Panc1 (cell line): Measurements from ENCODE around the gene SHB. TPM values are rescaled to one million over a fixed set of nuclear protein-coding genes. Genes with fewer than 3 reads are reported as not detected.

ENCODE experiments used
- ATAC-seq: fragments of 200-7000 bp; cut with Tn5 transposase; 2 replicates; pipeline ENCODE4 v1.9.1; 2020; ENCODE audit warnings: mild to moderate bottlenecking, moderate library complexity
- BruUV-seq: library from RNA; stranded (reverse); fragments of 400-500 nt; replicated peaks from 2 replicates; lab custom pipeline; 2021; lab: Mats Ljungman, UMichigan
- CTCF ChIA-PET: fragments of 300-600 bp; sonication (Branson Sonifier 250); formaldehyde crosslinking; loops from one replicate; lab custom pipeline; 2022; ENCODE audit warnings: antibody characterized with exemption; lab: Charles Lee
- POLR2A ChIA-PET: fragments of 300-600 bp; sonication (Branson Sonifier 250); formaldehyde crosslinking; loops from one replicate; lab custom pipeline; 2022; ENCODE audit warnings: antibody characterized with exemption; lab: Charles Lee
- DNase-seq: peaks from one replicate; pipeline ENCODE4 v3.0.0-alpha.2; 2010; ENCODE audit warnings: low read depth, low spot score
- H3K27ac ChIP-seq: 2 replicates; pipeline ENCODE4 v1.5.1; 2011; ENCODE audit warnings: mild to moderate bottlenecking, low read length, inconsistent platforms
- H3K27me3 ChIP-seq: fragments of 200-500 bp; sonication (Bioruptor generic); 2 replicates; pipeline ENCODE4 v1.6.0; 2014; ENCODE audit warnings: low read length, inconsistent platforms; ENCODE audit not compliant: control insufficient read depth, insufficient read depth
- H3K36me3 ChIP-seq: fragments of 200-500 bp; sonication (Bioruptor generic); 2 replicates; pipeline ENCODE4 v1.5.1; 2014; ENCODE audit warnings: inconsistent platforms, mild to moderate bottlenecking, low read length, moderate library complexity; ENCODE audit not compliant: control insufficient read depth, insufficient read depth
- H3K4me1 ChIP-seq: 2 replicates; pipeline ENCODE4 v1.5.1; 2011; ENCODE audit warnings: inconsistent platforms, mild to moderate bottlenecking, low read length, moderate library complexity; ENCODE audit not compliant: control insufficient read depth, insufficient read depth
- H3K4me3 ChIP-seq, 2 experiments: 2 replicates each; pipeline ENCODE4 v1.5.1; 2011 to 2012; ENCODE audit warnings: low read depth in 2 of 2, low read length in 2 of 2, mild to moderate bottlenecking in 2 of 2, inconsistent platforms in 1 of 2, moderate library complexity in 1 of 2
- H3K9me3 ChIP-seq: fragments of 200-500 bp; sonication (Bioruptor generic); 2 replicates; pipeline ENCODE4 v1.5.1; 2014; ENCODE audit warnings: low read depth, mild to moderate bottlenecking, inconsistent platforms, low read length, moderate library complexity; ENCODE audit not compliant: control insufficient read depth, insufficient read depth
- CTCF ChIP-seq: fragments of 450-650 bp; IDR thresholded peaks from 2 replicates; pipeline ENCODE4 v1.5.1; 2017; ENCODE audit warnings: mild to moderate bottlenecking
- POLR2AphosphoS5 ChIP-seq: IDR thresholded peaks from 2 replicates; pipeline ENCODE4 v1.6.1; 2012; ENCODE audit warnings: mild to moderate bottlenecking, low read depth, low read length, moderate library complexity
- REST ChIP-seq, 2 experiments: IDR thresholded peaks; 2 replicates each; pipeline ENCODE4 v1.6.1; 2011 to 2012; ENCODE audit warnings: low read depth in 2 of 2, control low read depth in 1 of 2, low read length in 1 of 2, mild to moderate bottlenecking in 1 of 2, moderate library complexity in 1 of 2; ENCODE audit not compliant: insufficient read depth in 1 of 2
- SIN3A ChIP-seq: IDR thresholded peaks from 2 replicates; pipeline ENCODE4 v1.6.1; 2012; ENCODE audit warnings: low read depth, mild to moderate bottlenecking, low read length, moderate library complexity, borderline replicate concordance; ENCODE audit not compliant: insufficient read depth
- TCF7L2 ChIP-seq: IDR thresholded peaks from 2 replicates; pipeline ENCODE4 v1.6.1; 2011; ENCODE audit warnings: mild to moderate bottlenecking, low read depth, low read length, inconsistent platforms
- in situ Hi-C: cut with HindIII; loops from 2 replicates; pipeline ENCODE4 v1.10.0; 2016; ENCODE audit warnings: low sequenced_read_pairs, low pct_unique_long_range_greater_than_20kb
- intact Hi-C: fragments of 100-400 bp; cut with micrococcal nuclease; formaldehyde crosslinking; loops from one replicate; pipeline ENCODE4 v1.10.0; 2022; ENCODE audit not compliant: unreplicated experiment
- total RNA-seq: library from RNA; stranded (reverse); gene quantifications from one replicate; pipeline ENCODE4 v1.2.1, GENCODE V29; 2021; ENCODE audit not compliant: unreplicated experiment

SHB gene
- total RNA-seq, 1 experiment from 2014 or later, result 59.9 TPM

DNA sequence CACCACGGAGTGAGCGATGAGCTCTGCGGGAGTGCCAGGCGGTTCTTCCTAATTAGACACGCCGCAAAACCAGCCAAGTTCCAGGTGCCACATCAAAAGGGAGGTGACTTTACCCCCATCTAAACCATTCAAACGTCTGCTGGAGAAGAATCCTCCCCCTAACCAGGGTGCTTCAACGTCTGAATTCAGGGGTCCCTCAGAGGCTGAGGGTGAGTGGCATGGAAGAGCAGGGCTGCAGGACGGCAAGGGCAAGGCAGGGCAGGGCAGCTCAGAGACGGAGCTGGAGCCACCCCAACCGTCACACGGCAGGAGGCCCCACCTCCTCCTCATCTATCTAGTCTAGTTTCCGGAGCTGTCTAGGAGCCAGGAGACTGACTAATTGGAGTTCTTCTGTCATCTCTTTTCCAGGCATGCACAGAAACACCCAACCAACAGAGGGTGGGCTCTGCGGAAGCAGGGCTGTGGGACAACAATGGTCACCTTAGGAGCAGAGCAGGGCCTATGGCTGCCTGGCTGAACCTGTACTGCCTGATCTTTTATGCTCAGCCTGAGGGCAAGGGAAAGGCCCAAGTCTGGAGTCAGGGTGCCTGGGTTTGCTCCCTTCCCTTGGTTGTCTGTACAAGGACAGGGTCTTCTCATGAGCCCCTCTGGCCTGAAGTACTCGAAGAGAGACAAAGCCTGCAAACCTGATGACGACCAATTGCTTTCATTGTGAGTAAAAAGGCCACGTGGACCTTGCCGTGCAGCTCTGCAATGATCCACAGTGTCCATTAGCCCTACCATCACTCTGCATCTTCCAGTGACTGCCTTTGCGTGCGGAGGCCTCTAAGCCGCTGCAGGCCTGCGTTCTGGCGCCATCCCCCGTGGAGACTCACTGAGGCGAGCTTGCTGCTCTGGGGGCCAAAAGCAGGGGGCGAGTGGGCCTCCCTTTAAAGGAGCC, 84.1 kb downstream of the SHB start:
- Histone ChIP-seq H3K36me3 (no peaks in the 10 kb centered on the region; the same call in 1 of the 2 replicates), H3K27me3 (no peaks in the 10 kb centered on the region), H3K27ac (peak overlapping the region; percentile 21; the same call in 1 of the 2 replicates), H3K9me3 (no peaks in the 10 kb centered on the region), H3K4me1 (peaks cover 26% of the 10 kb centered on the region), H3K4me3 (no peak overlapping the region)
- BruUV-seq, result no TSS peak
- ChIA-PET CTCF (no interaction called here), POLR2A (interaction anchor here (0.5 kb wide), 1 partner anchor 136 kb away, joined by 5 read pairs; no protein-coding TSS in a partner anchor)
- TF ChIP-seq TCF7L2, result no peak
- TF ChIP-seq CTCF, result no peak
- TF ChIP-seq POLR2AphosphoS5, result no peak
- no peak for TF ChIP-seq REST (IDR thresholded peaks at IDR 0.05; ENCODE audit: insufficient read depth in 1 of 2, low read depth in 2 of 2, low read length in 1 of 2)
- TF ChIP-seq SIN3A, result no peak
- ATAC-seq (0 out of 2 replicates have a peak, but pooled peaks have one; percentile 29), DNase-seq (no peak)
- intact Hi-C loops, result no loop called here
- in situ Hi-C loops, result no loop called here

DNA sequence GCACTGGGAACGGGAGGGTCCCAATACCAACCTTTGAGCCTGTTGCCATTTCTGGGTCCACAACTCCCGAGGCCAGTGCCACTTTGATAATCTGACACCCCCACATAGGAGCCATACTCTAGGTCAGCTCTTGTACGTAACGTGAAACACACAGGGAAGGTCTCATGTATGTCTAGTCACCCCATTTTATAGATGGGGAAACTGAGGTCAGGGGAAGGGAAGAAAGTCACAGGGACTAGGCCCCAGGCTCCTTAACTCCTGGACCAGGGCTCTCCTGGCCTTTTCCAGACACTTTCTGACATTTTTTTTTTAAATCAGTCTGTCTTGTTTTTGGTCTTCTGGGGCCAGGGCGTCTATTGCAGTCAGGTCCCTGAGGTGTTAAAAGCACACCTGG, 84.8 kb downstream of the SHB start:
- TF ChIP-seq POLR2AphosphoS5 (no peak), CTCF (no peak), TCF7L2 (no peak), SIN3A (no peak), REST (IDR thresholded peaks at IDR 0.05; ENCODE audit: insufficient read depth in 1 of 2, low read depth in 2 of 2, low read length in 1 of 2) (no peak)
- in situ Hi-C loops, result no loop called here
- intact Hi-C loops, result no loop called here
- ChIA-PET POLR2A (interaction anchor here (0.5 kb wide), 1 partner anchor 135 kb away, joined by 5 read pairs; no protein-coding TSS in a partner anchor), CTCF (no interaction called here)
- Histone ChIP-seq H3K4me1 (peaks cover 28% of the 10 kb centered on the region), H3K27ac (0 out of 2 replicates have a peak overlapping the region, but pooled peaks have one; percentile 21), H3K4me3 (no peak overlapping the region), H3K9me3 (no peaks in the 10 kb centered on the region), H3K27me3 (no peaks in the 10 kb centered on the region), H3K36me3 (no peaks in the 10 kb centered on the region; the same call in 1 of the 2 replicates)
- no TSS peak for BruUV-seq
- no peak for ATAC-seq
- no peak for DNase-seq
